Measurements from ENCODE around the gene SKAP1.

SKAP1 gene

DNA sequence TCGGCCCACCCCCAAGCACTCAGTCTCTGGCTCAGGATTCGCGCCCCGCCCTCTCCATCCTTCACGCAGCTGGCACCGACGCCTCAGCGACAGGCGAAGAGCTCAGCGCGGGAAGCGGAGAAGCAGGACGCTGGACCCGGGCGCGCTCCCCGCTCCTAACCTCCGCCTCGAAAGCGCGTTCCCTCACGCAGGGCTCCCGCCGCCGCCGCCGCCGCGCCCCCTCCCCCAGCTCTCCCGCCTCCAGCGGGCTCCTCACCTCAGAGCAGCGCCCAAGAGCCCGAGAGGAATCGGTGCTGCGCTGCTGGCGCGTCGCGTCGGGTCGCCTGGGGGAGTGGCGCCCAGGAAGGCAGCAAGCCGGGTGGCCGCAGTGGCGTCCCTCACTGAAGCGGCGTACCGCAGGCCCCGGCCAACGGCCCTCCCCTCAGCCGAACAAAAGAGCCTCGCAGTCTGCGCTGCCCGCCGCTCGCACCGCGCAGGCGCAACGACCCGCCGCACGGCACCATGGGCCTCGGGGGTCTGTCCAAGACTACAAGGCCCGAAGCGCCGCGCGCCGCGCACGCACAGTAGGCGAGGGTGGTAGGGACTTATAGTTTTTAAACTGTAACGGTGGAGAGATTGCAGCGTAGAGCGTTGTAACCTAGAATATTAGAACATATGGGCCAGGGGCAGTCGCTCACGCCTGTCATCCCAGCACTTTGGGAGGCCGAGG lies 328.8 kb downstream of the SKAP1 start, which contains the start of gene CBX1:
Gene CBX1 (minus strand): TSS at position 467 of the 709 bp plus-strand sequence. CDS start 24,474 bp downstream, outside the sequence.
- DNase-seq (peak; percentile 95), ATAC-seq (peak; percentile 99)
- Mint-ChIP-seq H3K4me3 (peak within 1 kb of the TSS; percentile 91), H3K4me1 (peaks cover 35% of the 10 kb centered on the region), H3K27me3 (no peaks in the 10 kb centered on the region), H3K27ac (peak within 1 kb of the TSS; percentile 83), H3K36me3 (ENCODE audit: low read depth) (peaks cover 6% of the 10 kb centered on the region), H3K9me3 (peaks cover 8% of the 10 kb centered on the region)

DNA sequence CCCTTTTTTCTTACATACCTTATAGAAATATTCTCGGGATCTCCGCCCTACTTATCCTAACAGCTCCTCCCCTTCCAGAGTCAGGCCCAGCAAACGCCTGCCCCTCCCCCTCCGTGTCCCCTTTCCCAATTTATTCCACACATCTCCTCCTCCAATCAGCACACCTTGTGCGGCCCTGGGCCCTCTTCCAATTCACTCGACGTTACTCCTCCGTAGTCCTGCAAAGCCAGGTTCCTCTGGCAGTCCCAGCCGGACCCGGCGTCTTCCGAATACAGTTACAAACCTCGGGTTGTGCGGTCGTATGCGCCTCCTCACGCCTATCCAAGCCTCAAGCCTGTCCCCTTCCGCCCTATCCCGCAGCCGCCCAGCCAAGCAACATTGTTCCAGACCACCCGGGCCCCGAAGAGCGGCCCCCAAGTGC lies 329.4 kb downstream of the SKAP1 start:
- H3K4me1 Mint-ChIP-seq: peaks cover 41% of the 10 kb centered on the region
- ATAC-seq (no peak), DNase-seq (no peak)

DNA sequence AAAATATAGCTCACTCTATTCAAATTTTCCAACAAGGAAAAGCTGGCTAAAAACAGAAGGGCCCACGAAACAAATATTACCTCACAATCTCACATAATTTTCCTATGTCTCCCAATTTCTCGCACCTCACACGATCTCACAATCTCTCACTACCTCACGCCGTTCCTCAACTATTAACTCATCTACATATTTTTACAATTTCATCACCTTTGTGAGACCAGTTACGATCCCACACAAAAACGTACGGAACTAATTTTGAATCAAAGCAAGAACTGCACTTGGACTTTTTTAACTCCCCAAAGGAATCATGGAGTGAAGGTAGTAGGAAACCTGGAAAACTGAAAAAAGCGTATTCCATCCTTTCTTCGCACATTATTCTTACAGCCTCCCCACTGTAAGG lies 329.9 kb downstream of the SKAP1 start:
- Mint-ChIP-seq H3K36me3 (ENCODE audit: low read depth) (peaks cover 10% of the 10 kb centered on the region), H3K27me3 (no peaks in the 10 kb centered on the region), H3K4me1 (peaks cover 43% of the 10 kb centered on the region), H3K27ac (no peak overlapping the region), H3K9me3 (peaks cover 8% of the 10 kb centered on the region), H3K4me3 (peak overlapping the region; percentile 91)
- ATAC-seq: no peak
- DNase-seq: no peak

More for the DNA sequence above, 329.4 kb downstream of the SKAP1 start:
- H3K36me3 Mint-ChIP-seq (ENCODE audit: low read depth): peaks cover 7% of the 10 kb centered on the region
- no peaks in the 10 kb centered on the region for H3K27me3 Mint-ChIP-seq
- peak overlapping the region; percentile 91 for H3K4me3 Mint-ChIP-seq
- H3K9me3 Mint-ChIP-seq: peaks cover 8% of the 10 kb centered on the region
- H3K27ac Mint-ChIP-seq: peak overlapping the region; percentile 83

DNA sequence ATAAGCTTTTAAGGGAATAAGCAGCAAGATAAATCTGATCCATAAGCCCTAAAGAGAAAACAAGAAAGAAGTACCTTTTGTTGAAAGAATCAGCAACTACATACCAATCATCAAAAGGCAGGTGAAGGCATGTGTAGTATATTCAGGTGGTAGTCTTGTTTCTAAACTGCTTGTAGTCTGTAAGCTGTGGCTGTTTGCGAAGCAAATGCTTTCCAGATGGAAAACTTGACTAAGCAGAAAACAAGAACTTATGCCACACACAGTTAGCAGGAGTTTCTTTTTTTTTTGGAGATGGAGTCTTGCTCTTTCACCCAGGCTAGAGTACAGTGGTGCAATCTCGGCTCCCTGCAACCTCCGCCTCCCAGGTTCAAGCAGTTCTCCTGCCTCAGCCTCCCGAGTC lies 334.4 kb downstream of the SKAP1 start:
- no peaks in the 10 kb centered on the region for H3K27me3 Mint-ChIP-seq
- H3K9me3 Mint-ChIP-seq: no peaks in the 10 kb centered on the region
- no peak for DNase-seq
- H3K4me1 Mint-ChIP-seq: peaks cover 19% of the 10 kb centered on the region
- H3K36me3 Mint-ChIP-seq (ENCODE audit: low read depth): peaks cover 12% of the 10 kb centered on the region
- no peak for ATAC-seq
- no peak overlapping the region for H3K27ac Mint-ChIP-seq
- H3K4me3 Mint-ChIP-seq: no peak overlapping the region

DNA sequence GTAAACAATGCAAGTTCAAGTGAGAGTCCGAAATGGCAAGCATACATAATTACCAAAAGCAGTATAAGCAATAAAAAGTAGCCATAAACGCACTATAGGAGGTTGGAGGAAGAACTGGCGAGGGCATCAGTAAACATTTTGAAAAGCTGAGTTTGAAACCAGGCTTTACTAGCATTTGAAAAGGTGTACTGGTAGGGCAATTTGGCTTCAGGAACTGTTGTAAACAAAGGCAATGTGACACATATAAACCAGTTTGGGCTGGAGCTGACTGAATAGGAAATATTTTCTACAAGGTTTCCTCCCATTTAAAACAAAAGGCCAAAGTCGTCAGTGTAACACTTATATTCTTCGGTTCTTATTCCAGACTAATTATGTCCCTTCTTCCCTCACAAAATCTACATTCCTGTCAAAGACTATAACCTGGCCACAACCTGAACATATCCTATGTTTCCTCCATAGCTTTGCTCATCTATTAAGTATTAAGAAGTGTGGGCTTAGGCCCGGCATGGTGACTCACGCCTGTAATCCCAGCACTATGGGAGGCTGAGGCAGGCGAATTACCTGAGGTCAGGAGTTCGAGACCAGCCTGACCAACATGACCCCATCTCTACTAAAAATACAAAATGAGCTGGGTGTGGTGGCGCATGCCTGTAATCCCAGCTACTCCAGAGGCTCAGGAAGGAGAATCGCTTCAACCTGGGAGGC lies 336.5 kb downstream of the SKAP1 start:
- Mint-ChIP-seq H3K9me3 (no peaks in the 10 kb centered on the region), H3K4me1 (peaks cover 12% of the 10 kb centered on the region), H3K27me3 (no peaks in the 10 kb centered on the region), H3K27ac (no peak overlapping the region), H3K36me3 (ENCODE audit: low read depth) (peaks cover 8% of the 10 kb centered on the region), H3K4me3 (no peak overlapping the region)
- DNase-seq (no peak), ATAC-seq (no peak)

DNA sequence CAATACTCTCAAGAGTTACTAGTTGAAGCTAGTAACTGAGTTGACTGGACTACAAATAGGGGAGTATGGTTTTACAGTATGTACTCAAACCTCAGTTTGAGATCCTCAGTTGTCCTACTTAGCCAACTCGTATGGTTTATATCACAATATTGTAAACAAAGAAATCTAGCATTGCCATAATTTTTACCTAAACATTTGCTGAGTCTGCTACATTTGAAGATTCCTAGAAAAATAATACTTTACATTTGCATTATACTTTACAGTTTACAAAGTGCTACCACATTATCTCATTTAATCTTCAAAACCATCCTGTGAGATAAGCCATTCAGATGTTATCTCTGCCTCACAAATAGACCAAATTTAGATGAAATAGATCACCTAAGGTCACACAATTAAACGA lies 345.1 kb downstream of the SKAP1 start:
- Mint-ChIP-seq H3K27me3 (no peaks in the 10 kb centered on the region), H3K9me3 (no peaks in the 10 kb centered on the region), H3K4me3 (no peak overlapping the region), H3K4me1 (peaks cover 4% of the 10 kb centered on the region), H3K27ac (no peak overlapping the region), H3K36me3 (ENCODE audit: low read depth) (no peaks in the 10 kb centered on the region)
- no peak for ATAC-seq
- no peak for DNase-seq
